ENCODE measurements around the gene BAIAP2. TPM values are rescaled to one million over a fixed set of nuclear protein-coding genes. Genes with fewer than 3 reads are reported as not detected.

The BAIAP2 gene
- total RNA-seq, 1 experiment from 2014 or later: 57.7 TPM

- peaks cover 8% of the 10 kb centered on the region for H3K36me3 Mint-ChIP-seq (ENCODE audit: insufficient read depth, unreplicated experiment)
- H3K9me3 Mint-ChIP-seq (ENCODE audit: unreplicated experiment): no peaks in the 10 kb centered on the region
- peaks cover 5% of the 10 kb centered on the region for H3K4me1 Mint-ChIP-seq (ENCODE audit: low read depth, unreplicated experiment)
- intact Hi-C loops (cut with micrococcal nuclease; ENCODE audit: unreplicated experiment): no loop called here
- ChIA-PET CTCF (no interaction called here), POLR2A (no interaction called here)
- no peak for DNase-seq
- no peak overlapping the region for H3K27ac Mint-ChIP-seq (ENCODE audit: unreplicated experiment)
- H3K4me3 Mint-ChIP-seq (ENCODE audit: unreplicated experiment): no peak overlapping the region
- H3K4me1 ChIP-seq: peaks cover 28% of the 10 kb centered on the region
- no peak overlapping the region for H3K4me3 ChIP-seq (ENCODE audit: low read depth, low read length)
- H3K27me3 Mint-ChIP-seq (ENCODE audit: insufficient read depth, unreplicated experiment): no peaks in the 10 kb centered on the region
- TF ChIP-seq, protein P1, sequence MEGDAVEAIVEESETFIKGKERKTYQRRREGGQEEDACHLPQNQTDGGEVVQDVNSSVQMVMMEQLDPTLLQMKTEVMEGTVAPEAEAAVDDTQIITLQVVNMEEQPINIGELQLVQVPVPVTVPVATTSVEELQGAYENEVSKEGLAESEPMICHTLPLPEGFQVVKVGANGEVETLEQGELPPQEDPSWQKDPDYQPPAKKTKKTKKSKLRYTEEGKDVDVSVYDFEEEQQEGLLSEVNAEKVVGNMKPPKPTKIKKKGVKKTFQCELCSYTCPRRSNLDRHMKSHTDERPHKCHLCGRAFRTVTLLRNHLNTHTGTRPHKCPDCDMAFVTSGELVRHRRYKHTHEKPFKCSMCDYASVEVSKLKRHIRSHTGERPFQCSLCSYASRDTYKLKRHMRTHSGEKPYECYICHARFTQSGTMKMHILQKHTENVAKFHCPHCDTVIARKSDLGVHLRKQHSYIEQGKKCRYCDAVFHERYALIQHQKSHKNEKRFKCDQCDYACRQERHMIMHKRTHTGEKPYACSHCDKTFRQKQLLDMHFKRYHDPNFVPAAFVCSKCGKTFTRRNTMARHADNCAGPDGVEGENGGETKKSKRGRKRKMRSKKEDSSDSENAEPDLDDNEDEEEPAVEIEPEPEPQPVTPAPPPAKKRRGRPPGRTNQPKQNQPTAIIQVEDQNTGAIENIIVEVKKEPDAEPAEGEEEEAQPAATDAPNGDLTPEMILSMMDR (IDR thresholded peaks at IDR 0.05; ENCODE audit: insufficient read depth in 1 of 2, low read depth in 1 of 2, low read length in 1 of 2, severe bottlenecking in 1 of 2, unreplicated experiment in 1 of 2): no peak
- no peaks in the 10 kb centered on the region for H3K27me3 ChIP-seq (replicated peaks; ENCODE audit: control insufficient read depth, insufficient read depth, low read length)
- H3K36me3 ChIP-seq (ENCODE audit: control insufficient read depth, insufficient read depth, low read length): no peaks in the 10 kb centered on the region
- H3K9me3 ChIP-seq: peaks cover 12% of the 10 kb centered on the region
- no TSS peak for BruUV-seq (replicated peaks)
These were observed 102.3 kb downstream of the BAIAP2 start for GRCh38 chr17:81137248-81137647.

- H3K27me3 Mint-ChIP-seq (ENCODE audit: insufficient read depth, unreplicated experiment): no peaks in the 10 kb centered on the region
- H3K4me3 ChIP-seq (ENCODE audit: low read depth, low read length): no peak overlapping the region
- intact Hi-C loops (cut with micrococcal nuclease; ENCODE audit: unreplicated experiment): no loop called here
- H3K9me3 Mint-ChIP-seq (ENCODE audit: unreplicated experiment): no peaks in the 10 kb centered on the region
- no peak overlapping the region for H3K4me3 Mint-ChIP-seq (ENCODE audit: unreplicated experiment)
- peaks cover 8% of the 10 kb centered on the region for H3K36me3 Mint-ChIP-seq (ENCODE audit: insufficient read depth, unreplicated experiment)
- TF ChIP-seq, protein P1 (IDR thresholded peaks at IDR 0.05; ENCODE audit: insufficient read depth in 1 of 2, low read depth in 1 of 2, low read length in 1 of 2, severe bottlenecking in 1 of 2, unreplicated experiment in 1 of 2): no peak
- no peak for DNase-seq
- ChIA-PET POLR2A (no interaction called here), CTCF (no interaction called here)
- no peak overlapping the region for H3K27ac Mint-ChIP-seq (ENCODE audit: unreplicated experiment)
- BruUV-seq (replicated peaks): no TSS peak
- peaks cover 5% of the 10 kb centered on the region for H3K4me1 Mint-ChIP-seq (ENCODE audit: low read depth, unreplicated experiment)
- peaks cover 24% of the 10 kb centered on the region for H3K4me1 ChIP-seq
- no peaks in the 10 kb centered on the region for H3K27me3 ChIP-seq (replicated peaks; ENCODE audit: control insufficient read depth, insufficient read depth, low read length)
- peaks cover 12% of the 10 kb centered on the region for H3K9me3 ChIP-seq
- no peaks in the 10 kb centered on the region for H3K36me3 ChIP-seq (ENCODE audit: control insufficient read depth, insufficient read depth, low read length)
These were observed 103.1 kb downstream of the BAIAP2 start for GRCh38 chr17:81138083-81138482.

- no peaks in the 10 kb centered on the region for H3K27me3 Mint-ChIP-seq (ENCODE audit: insufficient read depth, unreplicated experiment)
- intact Hi-C loops (cut with micrococcal nuclease; ENCODE audit: unreplicated experiment): no loop called here
- no peak for DNase-seq
- ChIA-PET POLR2A (no interaction called here), CTCF (no interaction called here)
- no peaks in the 10 kb centered on the region for H3K9me3 Mint-ChIP-seq (ENCODE audit: unreplicated experiment)
- no peak overlapping the region for H3K4me3 Mint-ChIP-seq (ENCODE audit: unreplicated experiment)
- H3K36me3 ChIP-seq (ENCODE audit: control insufficient read depth, insufficient read depth, low read length): no peaks in the 10 kb centered on the region
- TF ChIP-seq, protein P1 (IDR thresholded peaks at IDR 0.05; ENCODE audit: insufficient read depth in 1 of 2, low read depth in 1 of 2, low read length in 1 of 2, severe bottlenecking in 1 of 2, unreplicated experiment in 1 of 2): no peak
- peaks cover 8% of the 10 kb centered on the region for H3K36me3 Mint-ChIP-seq (ENCODE audit: insufficient read depth, unreplicated experiment)
- H3K27me3 ChIP-seq (replicated peaks; ENCODE audit: control insufficient read depth, insufficient read depth, low read length): no peaks in the 10 kb centered on the region
- no peak overlapping the region for H3K4me3 ChIP-seq (ENCODE audit: low read depth, low read length)
- no peak overlapping the region for H3K27ac Mint-ChIP-seq (ENCODE audit: unreplicated experiment)
- H3K9me3 ChIP-seq: peaks cover 12% of the 10 kb centered on the region
- BruUV-seq (replicated peaks): no TSS peak
- peaks cover 3% of the 10 kb centered on the region for H3K4me1 Mint-ChIP-seq (ENCODE audit: low read depth, unreplicated experiment)
- peaks cover 21% of the 10 kb centered on the region for H3K4me1 ChIP-seq
These were observed 103.5 kb downstream of the BAIAP2 start for GRCh38 chr17:81138500-81138899.

All from Caco-2 (cell line).